Measurements from ENCODE around the gene XPO4. TPM values are rescaled to one million over a fixed set of nuclear protein-coding genes. Genes with fewer than 3 reads are reported as not detected.

Gene XPO4
- polyA plus RNA-seq, 1 of the 3 experiments (the other 2 are of a cell fraction), result 4.2 TPM

DNA sequence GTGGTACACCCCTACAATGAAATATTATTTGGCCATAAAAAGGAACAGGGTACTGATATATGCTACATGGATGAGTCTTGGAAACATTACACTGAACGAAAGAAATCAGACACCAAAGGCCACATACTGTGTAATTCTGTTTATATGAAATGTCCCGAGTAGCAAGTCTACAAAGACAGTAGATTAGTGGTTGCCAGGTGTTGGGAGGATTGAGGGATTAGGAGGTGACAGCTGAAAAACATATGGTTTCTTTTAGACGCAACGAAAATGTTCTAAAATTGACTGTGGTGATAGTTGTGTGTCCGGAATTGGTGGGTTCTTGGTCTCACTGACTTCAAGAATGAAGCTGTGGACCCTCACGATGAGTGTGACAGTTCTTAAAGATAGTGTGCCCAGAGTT lies 163.9 kb downstream of the XPO4 start:
- no peaks in the 10 kb centered on the region for H3K4me1 ChIP-seq (ENCODE audit: control insufficient read depth in 1 of 2, insufficient read depth in 2 of 2, low read depth in 1 of 2, low read length in 1 of 2)
- no peaks in the 10 kb centered on the region for H4K20me1 ChIP-seq (ENCODE audit: insufficient read depth)
- no peaks in the 10 kb centered on the region for H3K79me2 ChIP-seq (ENCODE audit: insufficient read depth)
- no peak for DNase-seq
- H3K36me3 ChIP-seq (replicated peaks in 1 of 2; ENCODE audit: control insufficient read depth in 1 of 2, insufficient read depth in 2 of 2, low read length in 1 of 2), result no peaks in the 10 kb centered on the region
- H3K9me3 ChIP-seq, result no peaks in the 10 kb centered on the region
- no peak for TF ChIP-seq FOXM1 (IDR thresholded peaks at IDR 0.05; ENCODE audit: low read depth)
- 89% methylated on average over 6 of the region's 6 CpGs for WGBS (ENCODE audit: low lambda C conversion rate)
- no peaks in the 10 kb centered on the region for H3F3A ChIP-seq (replicated peaks; ENCODE audit: insufficient read depth)
- H2AFZ ChIP-seq (ENCODE audit: low read depth), result no peak overlapping the region
- POLR2A ChIA-PET, result no interaction called here
- H3K27me3 ChIP-seq (ENCODE audit: insufficient read depth), result no peaks in the 10 kb centered on the region
- no peaks in the 10 kb centered on the region for H3K9me2 ChIP-seq
- no peak overlapping the region for H3K9ac ChIP-seq
- no peak overlapping the region for H3K4me2 ChIP-seq
- no peak overlapping the region for H3K4me3 ChIP-seq (ENCODE audit: low read depth in 2 of 2, low read length in 1 of 2)
- CTCF ChIA-PET, result no interaction called here
- no peak overlapping the region for H3K27ac ChIP-seq (ENCODE audit: low read depth in 2 of 2, low read length in 1 of 2)

DNA sequence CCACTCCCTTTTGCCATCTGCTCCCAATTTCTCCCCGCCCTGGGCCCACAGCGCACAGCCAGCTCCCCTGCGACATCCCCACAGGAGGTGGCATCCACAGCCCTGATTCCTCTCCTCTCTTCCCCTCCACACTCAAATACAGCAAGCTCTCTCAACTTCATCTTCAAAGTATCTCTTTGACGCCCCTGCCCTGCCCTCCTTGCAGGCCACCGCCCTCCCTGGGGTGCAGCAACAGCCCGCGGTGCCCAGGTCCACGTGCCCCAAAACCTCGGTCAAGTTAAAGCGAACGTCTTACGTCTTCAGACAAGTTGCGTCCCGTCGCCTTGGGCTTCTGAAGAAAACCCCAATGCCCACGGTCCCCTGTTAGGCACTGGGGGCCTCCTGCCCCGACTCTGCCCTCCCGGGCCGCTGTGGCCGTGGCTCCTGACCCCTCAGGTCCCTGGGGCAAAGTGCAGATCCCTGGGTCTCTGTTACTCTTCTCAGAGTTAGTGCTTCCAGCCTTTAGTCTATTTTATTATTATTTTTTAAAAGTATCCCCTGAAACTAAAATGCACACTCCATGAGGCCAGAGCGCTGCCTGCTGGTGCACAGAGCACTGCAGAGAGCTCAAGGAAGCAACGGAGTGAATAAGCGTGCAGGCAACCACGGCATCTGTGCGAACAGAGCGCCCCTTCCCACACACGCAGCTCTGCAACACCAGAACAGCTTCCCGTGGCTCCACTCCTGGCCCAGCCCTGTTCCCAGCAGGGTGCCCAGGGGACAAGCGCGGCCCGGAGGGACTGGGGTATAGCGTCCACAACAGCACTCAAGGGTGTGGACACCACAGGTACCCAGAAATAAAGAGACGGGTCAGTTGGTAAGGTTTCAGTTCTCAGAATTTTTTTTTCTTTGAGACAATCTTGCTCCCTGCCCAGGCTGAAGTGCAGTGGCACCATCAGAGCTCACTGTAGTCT lies 172.6 kb downstream of the XPO4 start:
- TF ChIP-seq FOSL2 (IDR thresholded peaks at IDR 0.05; ENCODE audit: borderline replicate concordance, low read depth) (no peak), YY1 (IDR thresholded peaks at IDR 0.05; ENCODE audit: low read depth) (no peak), GATA2 (CRISPR knock-in tag; IDR thresholded peaks at IDR 0.05) (no peak), RFX5 (IDR thresholded peaks at IDR 0.05; ENCODE audit: low read length) (no peak)
- TF ChIP-seq, protein P1, sequence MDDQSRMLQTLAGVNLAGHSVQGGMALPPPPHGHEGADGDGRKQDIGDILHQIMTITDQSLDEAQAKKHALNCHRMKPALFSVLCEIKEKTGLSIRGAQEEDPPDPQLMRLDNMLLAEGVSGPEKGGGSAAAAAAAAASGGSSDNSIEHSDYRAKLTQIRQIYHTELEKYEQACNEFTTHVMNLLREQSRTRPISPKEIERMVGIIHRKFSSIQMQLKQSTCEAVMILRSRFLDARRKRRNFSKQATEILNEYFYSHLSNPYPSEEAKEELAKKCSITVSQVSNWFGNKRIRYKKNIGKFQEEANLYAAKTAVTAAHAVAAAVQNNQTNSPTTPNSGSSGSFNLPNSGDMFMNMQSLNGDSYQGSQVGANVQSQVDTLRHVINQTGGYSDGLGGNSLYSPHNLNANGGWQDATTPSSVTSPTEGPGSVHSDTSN (IDR thresholded peaks at IDR 0.05), result no peak
- TF ChIP-seq, protein P2, sequence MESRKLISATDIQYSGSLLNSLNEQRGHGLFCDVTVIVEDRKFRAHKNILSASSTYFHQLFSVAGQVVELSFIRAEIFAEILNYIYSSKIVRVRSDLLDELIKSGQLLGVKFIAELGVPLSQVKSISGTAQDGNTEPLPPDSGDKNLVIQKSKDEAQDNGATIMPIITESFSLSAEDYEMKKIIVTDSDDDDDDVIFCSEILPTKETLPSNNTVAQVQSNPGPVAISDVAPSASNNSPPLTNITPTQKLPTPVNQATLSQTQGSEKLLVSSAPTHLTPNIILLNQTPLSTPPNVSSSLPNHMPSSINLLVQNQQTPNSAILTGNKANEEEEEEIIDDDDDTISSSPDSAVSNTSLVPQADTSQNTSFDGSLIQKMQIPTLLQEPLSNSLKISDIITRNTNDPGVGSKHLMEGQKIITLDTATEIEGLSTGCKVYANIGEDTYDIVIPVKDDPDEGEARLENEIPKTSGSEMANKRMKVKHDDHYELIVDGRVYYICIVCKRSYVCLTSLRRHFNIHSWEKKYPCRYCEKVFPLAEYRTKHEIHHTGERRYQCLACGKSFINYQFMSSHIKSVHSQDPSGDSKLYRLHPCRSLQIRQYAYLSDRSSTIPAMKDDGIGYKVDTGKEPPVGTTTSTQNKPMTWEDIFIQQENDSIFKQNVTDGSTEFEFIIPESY (IDR thresholded peaks at IDR 0.05; ENCODE audit: borderline replicate concordance, low read depth), result no peak
- Histone ChIP-seq H3K4me2 (no peak overlapping the region), H3K4me1 (ENCODE audit: control insufficient read depth in 1 of 2, insufficient read depth in 2 of 2, low read depth in 1 of 2, low read length in 1 of 2) (no peaks in the 10 kb centered on the region), H3K9ac (no peak overlapping the region), H3K27ac (ENCODE audit: low read depth in 2 of 2, low read length in 1 of 2) (no peak overlapping the region), H3K36me3 (replicated peaks in 1 of 2; ENCODE audit: control insufficient read depth in 1 of 2, insufficient read depth in 2 of 2, low read length in 1 of 2) (no peaks in the 10 kb centered on the region), H3K9me2 (no peaks in the 10 kb centered on the region), H3K79me2 (ENCODE audit: insufficient read depth) (no peaks in the 10 kb centered on the region), H4K20me1 (ENCODE audit: insufficient read depth) (no peaks in the 10 kb centered on the region), H3K27me3 (ENCODE audit: insufficient read depth) (no peaks in the 10 kb centered on the region), H3F3A (replicated peaks; ENCODE audit: insufficient read depth) (no peaks in the 10 kb centered on the region), H3K9me3 (no peaks in the 10 kb centered on the region), H2AFZ (ENCODE audit: low read depth) (no peak overlapping the region), H3K4me3 (ENCODE audit: low read depth in 2 of 2, low read length in 1 of 2) (no peak overlapping the region)
- POLR2A ChIA-PET, result no interaction called here
- 87% methylated on average over 28 of the region's 33 CpGs for WGBS (ENCODE audit: low lambda C conversion rate)
- DNase-seq, result no peak
- CTCF ChIA-PET, result interaction anchor here (0.6 to 2.4 kb wide), 3 partner anchors 16 to 99 kb away, joined by 3 to 10 read pairs (median 6); no protein-coding TSS in a partner anchor
